CD4-positive, alpha-beta T cell treated with Interleukin-1 beta for 1 hour (primary cell): ENCODE results near the gene MIDN.

Experiments used
- DNase-seq, 2 donors: peaks; one replicate each; pipeline ENCODE4 v3.0.0-alpha.2; 2020 to 2022

MIDN gene

DNA sequence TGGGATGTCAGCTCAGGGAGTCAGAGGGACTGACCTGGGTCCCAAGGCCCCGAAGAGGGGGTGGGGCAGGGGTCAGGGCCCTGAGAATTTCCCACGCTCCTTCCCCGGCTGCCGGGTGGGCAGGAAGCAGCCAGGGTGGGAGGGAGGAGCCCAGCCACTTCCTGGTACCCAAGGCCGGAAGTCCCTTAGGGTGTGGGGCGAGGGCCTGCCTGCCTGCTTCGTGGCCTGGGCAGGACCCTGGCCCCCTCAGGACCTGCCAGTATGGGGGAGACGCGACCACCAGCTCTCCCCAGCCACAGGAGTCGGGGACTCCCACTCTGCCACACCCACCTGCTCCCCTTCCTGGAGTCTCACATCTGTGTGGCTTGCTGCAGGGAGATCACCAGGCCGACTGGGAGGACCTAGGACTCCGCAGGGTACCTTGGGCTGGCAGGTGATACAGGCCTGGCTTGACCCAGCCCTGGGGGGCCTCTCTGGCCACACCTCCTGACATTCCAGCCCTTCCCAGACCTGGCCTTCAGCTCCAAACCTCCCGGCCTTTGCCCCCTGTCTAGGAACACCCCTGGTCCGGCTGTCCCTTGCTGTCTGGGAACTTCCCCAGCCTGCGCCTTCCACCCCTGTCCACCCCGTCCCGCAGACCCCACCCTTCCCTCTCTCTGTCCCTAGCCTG lies 11.0 kb downstream of the MIDN start:
- DNase-seq = peak; percentile 83 to 85

DNA sequence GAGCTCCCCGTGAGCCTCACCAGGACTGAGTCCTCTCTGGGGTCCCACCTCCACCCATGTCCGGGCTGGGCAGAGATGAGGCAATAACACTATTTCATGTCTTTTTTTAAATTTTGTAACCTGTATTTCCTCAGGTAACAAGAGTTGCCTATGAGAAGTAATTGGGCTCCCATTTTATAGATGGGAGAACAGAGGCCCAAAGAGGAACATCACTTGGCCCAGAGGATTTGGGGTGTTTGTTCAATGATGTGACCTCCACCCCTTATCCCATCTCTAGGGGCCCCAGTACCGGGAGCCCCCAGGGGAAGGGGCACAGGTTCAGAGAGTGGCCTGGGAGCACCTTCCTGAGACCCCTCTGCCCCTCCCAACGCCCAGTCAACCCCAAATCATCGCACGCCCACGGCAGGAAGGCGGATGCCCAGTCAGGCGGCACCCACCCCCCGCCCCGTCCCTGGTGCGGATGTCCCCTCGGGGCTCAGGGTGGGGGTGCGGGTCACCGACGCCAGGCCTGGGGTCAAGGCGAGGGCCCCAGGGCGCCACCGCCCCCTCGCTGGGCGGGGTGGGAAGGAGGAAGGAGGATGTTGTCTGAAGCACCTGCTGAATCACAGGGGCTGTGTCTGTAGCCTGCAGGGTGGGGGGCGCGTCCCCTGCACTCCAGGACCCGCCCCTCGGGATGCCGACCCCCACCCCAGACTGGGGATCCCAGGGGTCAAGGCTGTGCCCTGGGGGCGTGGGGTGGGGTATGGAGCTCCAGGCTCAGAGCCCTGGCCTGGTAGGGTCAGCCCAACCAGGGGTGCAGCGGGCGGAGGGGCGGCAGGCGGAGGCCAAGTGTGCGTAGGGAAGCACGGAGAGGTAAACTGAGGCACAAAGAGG lies 11.7 kb downstream of the MIDN start:
- DNase-seq = peak; percentile 74 to 81

DNA sequence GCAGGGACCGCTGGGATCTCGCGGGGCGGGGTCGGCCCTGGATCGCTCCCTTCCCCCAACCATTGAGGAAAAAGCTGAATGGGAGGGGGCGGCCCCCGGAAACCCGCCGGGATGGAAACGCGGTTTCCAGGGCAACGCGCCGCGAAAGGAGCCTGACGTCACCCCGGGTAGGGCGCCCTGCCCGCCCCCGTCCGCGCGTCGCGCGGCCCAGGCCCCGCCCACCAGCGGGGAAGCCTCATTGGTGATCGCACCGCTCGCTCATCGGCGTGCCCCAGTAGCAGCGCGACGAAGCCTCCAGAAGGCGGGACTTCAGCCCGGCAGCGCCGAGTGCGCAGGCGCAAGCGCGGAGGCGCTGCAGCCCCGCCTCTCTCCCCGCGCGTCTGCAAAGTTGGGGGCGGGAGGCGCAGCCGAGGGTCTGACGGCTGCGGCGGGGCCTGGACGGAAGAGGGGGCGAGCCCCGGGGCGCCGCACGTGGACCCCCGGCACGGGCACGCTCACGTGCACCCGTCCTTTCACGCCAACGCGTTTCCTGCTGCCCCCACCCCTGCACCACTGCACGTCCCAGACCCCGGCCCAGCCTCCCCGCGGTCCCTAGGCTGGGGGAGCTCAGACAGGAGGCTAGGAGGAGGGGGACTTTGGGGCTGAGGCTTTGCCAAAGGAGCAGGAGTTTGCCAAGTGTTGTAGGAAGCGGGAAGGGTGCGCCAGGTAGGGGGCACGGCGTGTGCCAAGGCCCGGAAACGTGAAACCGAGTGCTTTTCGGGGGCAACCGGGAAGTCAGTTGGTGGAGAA lies 12.6 kb downstream of the MIDN start:
- DNase-seq = peak; percentile 98 to 99

DNA sequence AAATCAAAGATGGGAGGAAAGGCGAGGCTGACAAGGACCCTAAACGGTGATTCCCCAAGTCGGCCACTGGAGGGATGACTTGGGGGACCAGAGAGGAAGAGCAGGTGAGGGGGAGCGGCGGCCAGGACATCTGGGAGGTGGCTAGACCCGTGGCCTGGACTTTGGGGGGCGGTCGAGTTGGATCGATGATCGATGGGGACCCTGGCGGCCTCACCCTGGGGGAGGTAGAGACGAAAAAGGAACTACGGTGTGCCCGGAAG lies 13.1 kb downstream of the MIDN start:
- DNase-seq = peak; percentile 56 to 62

DNA sequence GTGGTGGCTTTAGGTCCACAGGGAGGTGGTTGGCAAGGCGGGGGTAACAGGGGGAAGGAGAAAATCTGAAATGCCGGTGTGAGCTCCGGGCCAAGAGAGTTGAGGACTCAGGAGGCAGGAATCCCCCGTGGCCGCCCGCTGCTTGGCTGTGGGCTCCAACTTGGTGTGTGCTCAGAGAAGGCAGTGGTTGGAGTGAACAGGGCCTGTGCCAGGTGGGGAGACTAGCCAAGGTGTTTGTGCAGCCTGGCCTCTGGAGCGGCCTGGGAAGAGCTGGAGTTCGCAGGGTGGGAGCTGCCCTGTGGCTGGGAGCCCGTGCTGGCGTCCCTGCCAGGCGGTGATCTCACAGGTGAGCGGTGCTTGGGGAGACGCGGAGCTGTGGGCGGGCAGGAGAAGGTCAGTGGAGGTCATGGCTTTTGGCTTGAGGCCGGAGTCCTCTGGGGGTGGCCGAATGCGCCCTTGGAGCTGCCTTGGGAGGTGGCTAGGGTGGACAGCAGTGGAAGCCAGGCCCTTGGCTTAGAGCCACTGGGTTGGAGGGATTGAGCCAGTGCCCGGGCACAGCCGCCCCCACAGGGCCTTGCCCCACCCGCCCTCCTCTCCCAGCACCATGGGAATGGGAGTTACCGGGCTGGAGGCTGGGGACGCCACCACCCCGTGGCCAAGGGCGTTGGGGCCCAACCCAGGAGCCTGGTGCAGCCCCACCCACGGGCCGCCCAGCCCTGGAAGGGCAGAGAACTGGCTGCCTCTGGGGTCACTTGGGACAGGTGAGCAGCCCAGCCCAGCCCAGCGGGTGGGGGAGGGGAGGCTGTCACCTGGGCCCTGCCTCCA lies 13.6 kb downstream of the MIDN start:
- DNase-seq = peak in 1 of 2 donors; percentile 64

DNA sequence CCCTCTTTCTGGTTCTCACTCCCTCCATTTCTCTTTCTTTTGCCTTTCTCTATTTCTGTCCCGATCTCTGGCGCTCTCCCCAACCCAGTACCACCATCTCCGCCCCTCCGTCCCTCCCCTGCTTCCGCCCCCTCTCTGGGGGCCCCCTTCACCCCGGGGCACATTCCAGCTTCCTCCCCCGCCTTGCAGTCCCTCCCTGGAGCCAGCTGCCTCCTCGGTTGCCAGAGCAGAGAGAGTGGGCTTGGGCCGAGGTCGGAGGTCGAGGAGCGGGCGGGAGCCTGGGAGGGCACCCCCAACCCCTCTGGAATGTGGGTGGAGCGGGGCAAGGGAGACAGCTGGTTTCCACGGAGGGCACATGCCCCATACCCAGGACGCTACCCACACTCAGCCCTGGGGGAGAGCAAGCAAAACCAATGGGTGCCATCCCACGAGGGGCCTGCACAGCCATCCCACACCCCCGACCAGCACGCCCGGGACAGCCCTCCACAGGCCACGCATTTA lies 14.3 kb downstream of the MIDN start:
- no peak for DNase-seq

DNA sequence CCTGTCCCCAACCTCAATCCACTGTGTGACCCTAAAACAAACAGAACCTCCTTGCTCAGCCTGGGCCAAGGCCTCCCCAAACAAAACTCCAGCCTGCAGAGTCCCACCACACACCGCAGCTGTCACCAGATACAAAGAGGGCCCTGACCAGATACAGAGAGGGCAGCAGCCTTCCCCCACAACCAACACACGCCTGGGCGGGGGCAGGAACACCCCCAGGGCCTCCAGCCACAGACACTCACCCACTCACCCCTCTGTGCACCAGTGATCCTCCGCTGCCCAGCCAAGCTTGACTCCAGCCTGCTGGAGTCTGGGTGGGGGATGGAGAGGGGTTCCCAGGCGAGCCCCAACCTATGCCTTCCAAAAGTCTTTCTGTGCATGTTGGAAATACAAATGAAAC lies 14.8 kb downstream of the MIDN start:
- no peak for DNase-seq

DNA sequence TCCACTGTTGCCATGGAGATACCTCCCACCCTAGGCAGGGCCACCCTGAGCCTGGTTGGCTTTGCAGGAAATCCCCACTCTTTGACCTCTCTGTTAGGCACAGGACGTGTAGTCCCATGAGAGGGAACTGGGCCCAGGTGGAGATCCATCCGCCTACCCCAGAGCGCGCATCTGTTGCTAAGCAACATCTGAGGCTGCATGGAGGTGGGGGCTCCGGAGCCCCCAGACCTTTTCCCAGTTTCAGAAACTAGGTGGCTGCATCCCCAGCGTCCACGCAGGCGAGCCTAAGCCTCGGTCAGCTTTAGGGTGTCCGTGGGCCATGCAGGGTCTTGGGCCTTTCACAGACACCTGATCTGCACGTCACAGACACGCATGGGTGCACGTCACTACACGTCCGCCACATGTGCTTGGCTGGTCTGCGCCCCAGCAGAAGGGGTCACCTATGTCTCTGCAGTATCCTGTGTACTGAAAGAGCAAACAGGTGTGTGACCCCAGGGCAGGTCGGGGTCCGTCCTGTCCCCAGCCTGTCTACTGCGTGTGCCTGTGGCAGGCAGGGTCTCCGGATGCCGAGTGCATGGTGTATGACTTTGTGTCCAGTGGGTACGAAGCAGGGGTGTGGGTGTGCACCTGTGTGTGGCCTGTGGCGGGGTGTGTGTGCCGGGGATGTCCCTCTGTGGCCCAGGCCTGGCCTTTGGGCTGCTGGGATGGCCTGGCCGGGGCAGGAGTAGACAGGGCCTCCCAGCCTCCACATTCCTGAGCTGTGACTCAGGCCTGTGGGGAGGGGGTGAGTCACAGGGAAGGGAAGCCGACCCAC lies 16.6 kb downstream of the MIDN start:
- DNase-seq = peak in 1 of 2 donors; percentile 67

DNA sequence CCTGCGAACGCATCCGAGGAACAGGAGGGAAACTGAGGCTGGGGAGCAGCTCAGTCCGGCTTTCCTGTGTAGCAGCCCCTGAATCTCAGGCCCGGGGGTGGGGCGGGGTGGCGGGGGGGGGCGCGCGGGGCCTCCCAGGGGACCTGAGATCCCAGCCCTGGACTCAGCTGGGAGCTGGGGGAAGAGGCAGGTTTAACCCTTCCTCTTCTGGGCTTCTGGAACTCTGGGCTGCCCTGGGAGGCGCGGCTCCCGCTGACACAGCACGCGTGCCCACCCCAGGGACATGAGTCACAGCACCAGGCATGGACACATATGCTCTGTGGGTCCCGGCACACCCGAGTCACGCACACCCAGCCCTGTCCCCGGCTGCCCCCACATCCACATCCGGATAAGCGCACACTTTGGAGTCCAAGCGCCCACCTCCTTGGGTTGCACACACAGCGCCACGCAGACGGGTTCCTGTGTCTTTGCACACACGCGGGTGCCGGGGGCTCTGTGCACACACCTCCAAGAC lies 17.3 kb downstream of the MIDN start:
- peak in 1 of 2 donors; percentile 63 for DNase-seq

DNA sequence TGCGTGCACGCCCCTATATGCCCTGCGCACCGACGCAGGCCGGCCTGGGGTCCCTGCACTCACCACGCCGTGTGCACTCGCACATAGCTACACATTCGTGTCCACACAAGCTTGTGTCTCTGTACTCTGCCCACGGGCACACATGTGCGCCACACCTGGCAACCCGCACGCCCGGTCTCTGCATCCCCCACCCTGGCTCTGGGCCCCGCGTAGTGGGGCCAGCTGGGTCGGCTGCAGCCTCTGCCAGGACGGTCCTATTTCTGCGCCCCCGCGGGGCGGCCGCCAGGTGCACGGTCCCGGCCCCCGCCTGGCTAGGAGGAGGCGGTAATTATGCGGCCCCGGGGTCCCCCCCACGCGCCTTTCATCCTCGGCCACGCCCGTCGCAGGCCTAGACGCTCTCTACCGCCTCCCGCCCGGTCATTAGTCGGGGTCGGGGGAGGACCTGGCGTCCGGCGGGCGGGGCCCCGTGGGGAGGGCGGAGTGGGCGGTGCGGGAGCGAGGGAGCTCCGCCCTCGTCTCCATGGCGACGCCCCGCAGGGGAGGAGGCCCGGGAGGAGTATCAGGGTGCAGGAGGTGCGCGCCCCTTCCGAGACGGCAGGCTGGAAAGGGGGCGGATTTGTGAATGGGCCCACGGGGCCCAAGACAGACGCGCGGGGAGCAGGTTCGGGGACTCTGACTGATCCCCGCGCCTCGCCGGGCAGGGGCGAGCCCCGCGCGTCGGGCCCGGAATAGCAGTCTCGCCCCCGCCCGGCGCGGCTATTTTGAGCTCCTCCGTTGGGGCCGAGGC lies 17.9 kb downstream of the MIDN start:
- DNase-seq = peak; percentile 90 to 93

DNA sequence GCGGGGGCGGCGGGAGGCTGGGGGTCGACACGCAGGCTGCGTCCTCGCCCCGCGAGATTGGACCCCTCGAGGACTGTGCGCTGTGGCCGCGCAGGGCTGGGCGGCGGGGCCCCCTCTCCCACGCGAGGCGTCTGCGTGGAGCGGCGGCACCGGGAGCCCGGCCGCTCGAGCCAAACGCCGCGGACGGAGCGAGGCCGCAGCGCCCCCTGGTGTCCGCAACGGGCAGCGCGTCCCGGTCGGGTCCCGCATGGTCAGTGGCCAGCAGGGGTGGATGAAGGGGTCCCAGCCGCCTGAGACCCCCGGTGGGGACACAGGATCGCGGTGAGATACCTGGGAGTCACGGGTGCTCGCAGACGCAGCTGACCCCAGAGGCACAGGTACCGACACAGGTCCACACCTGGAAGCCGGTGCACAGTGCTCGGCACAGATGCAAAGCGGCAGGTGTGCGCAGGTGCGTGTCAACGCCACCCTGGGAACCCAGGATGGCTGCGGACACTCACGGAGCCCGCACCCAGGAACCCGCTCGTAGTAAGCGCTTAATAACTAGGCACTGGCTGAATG lies 18.6 kb downstream of the MIDN start:
- peak; percentile 71 for DNase-seq

DNA sequence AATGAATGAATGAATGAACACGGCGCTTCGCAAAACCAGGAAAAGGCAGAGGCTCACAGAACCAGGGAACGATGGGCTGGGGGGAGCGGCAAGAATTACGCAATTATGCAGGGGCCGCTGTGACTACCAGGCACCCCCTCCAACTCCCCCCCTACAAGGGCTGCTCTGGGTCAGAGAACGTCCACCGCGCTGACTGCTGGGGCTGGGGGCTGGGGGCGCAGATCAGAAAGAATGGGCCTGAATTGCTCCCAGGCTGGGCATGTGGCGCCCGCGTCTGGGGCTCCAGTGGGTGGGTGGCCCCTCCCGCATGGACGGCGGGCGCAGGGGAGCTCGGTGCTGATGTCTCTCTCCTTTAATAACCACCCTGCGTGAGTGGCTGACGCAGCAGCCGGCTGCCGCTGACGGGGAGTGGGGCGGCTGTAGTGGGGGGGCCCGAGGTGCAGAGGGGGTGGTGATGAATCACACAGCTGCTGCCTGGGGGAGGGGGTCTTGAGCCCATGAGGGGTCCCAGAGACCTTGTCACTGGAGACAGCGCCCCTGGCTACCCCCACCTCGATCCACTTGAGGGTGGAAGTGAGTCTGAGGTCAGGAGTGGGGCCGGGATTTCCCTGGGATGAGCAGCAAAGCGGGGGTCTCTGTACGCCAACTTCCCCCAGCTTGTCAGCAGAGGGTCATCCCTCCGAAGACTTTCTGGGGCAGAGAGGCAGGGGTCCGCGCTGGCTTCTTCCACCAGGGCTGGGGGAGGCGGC lies 19.3 kb downstream of the MIDN start:
- DNase-seq = peak in 1 of 2 donors; percentile 41

DNA sequence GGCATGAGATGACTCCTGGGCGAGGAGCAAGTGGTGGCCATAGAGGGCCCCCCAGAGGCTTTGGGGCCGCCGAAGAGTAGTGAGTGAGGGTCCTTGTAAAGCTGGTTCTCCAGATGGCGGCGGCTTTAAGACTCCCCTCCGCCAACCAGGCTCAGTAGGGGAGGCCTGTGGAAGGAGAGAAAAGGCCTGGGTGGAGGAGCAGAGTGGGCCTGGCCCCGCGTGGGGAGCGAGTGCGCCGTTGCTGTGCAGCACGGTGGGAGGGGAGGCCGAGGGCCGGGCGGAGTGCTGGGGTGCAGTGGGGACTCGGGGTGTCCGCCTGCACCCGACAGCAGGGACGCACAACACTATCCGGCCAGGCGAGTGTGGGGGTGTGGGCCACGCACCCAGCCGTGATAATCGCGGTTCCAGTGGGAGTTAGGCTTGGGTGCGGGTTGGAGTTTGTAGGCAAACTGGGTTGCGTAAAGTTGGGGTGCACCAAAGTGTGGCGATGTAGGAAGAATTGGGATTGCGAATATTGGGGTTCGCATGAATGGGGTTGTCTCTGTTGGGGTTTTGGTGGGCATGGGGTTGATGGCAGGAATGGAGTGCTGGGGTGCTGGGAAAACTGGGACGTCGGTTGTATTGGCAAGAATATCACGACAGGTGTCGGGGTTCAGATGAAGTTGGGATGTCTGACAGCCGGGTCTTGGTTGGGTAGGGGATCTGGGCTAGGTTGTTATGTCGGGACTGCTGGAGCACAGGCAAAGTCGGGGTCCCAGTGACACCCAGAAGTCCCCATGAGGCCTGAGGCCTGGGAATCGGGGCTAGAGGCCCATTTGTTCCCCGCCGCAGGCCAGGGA lies 20.1 kb downstream of the MIDN start:
- DNase-seq = no peak

DNA sequence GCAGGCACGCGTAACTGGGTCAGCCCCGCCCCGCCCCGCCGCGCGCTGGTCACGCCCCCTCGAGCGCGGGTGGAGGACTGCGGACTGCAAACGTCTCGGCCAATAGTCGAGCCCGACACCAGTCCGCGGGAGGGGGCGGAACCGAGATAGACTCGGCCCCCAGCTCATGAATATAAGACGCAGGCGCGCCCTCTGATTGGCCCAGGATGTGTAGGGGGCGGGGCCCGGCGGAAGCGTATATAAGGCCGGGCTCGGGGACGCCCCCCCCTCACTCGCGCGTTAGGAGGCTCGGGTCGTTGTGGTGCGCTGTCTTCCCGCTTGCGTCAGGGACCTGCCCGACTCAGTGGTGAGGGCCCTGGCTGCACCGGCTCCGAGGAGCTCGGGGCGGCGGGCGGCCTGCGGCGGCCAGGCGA lies 20.7 kb downstream of the MIDN start, which contains the start of gene CIRBP:
Gene CIRBP, plus strand, starts transcription at position 268 of the 413 bp plus-strand sequence. CDS start 1,602 bp downstream, outside the sequence.
- DNase-seq = peak; percentile 99 to 100

DNA sequence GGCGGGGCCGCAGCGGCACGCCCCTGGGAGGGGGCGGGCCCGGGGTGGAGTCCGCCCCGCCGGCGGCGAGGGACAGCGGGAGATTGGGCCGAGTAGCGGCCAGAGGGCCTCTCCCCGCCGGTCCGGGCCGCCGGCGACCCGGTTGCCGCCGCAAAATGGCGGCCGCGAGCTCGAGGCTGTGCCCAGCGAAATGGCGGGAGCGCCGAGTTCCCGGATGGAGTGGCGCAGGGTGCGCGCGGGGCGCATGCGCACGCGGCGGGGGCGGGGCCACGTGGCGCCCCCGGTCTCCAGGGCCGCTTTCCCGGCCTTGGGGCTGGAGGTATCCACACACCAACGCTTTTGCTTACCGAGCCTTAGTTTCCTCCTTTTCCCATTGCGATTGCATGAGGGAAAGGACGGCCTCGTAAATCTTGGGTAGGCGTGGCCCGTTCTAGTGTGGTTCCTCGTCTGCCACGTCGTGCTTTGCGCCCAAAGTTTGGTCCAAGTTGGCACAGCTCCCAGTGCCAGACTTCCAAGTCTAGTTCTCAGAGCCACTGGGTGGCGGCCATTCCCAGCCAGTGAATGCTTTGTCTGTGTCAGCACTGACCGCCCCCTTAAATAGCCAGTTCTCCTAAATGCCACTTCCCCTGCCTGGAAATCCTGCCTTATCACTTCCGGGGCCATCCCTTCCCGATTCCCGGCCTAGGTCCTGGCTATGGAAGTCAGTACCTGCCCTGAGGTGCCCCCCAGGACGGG lies 21.3 kb downstream of the MIDN start:
- peak; percentile 86 to 88 for DNase-seq

DNA sequence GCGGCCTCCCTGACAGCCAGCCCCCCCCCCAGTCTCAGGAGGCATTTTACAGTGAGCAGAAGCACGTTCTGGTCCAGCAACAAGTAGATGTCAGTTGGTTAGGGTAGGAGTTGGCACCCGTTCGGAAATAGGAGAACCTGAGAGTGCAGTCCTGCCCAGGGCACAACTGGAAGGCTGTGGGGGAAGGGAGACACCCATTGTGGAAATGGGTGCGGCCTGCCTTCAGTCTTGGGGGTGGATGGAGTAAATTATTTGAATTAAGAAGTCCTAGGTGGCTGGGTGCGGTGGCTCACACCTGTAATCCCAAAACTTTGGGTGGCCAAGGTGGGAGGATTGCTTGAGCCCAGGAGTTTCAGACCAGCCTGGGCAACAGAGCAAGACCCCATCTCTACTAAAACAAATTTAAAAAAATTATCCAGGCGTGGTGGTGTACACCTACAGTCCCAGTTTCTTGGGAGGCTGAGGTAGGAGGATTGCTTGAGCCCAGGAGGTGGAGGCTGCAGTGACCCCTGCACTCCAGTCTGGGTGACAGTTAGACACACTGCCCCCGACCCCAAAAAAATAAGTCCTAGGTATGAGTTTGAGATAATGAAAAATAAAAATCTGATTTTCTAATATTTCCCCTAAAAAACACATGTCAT lies 21.9 kb downstream of the MIDN start:
- no peak for DNase-seq
